ENCODE results near the gene PRRC2C. TPM values are rescaled to one million over a fixed set of nuclear protein-coding genes. Genes with fewer than 3 reads are reported as not detected.

Gene PRRC2C
- total and polyA plus RNA-seq, 12 donors: 44.4 to 103 (median 62.9) TPM

GRCh38 chr1:171616586-171616985, 131.3 kb downstream of the PRRC2C start:
- 68 to 90% (median 75%) methylated on average over 2 of the region's 2 CpGs for WGBS, 4 donors

GRCh38 chr1:171622152-171622462, 136.8 kb downstream of the PRRC2C start, which contains the start of gene MYOCOS:
MYOCOS (plus strand) TSS chr1:171622243; CDS start chr1:171623884, 1,641 bp downstream.
- no peak for DNase-seq
- H3K9me3 ChIP-seq (replicated peaks in 1 of 3): no peaks in the 10 kb centered on the region
- no peak for TF ChIP-seq CTCF (IDR thresholded peaks at IDR 0.05)
- TF ChIP-seq POLR2A (IDR thresholded peaks at IDR 0.05): no peak
- no peak within 1 kb of the TSS for H3K27ac ChIP-seq
- WGBS, 4 donors: 58 to 66% (median 62%) methylated on average over 7 of the region's 7 CpGs
- intact Hi-C loops (cut with DNase I): no loop called here
- no peaks in the 10 kb centered on the region for H3K27me3 ChIP-seq
- no peak within 1 kb of the TSS for H3K4me3 ChIP-seq
- H3K4me1 ChIP-seq (replicated peaks in 1 of 2): no peaks in the 10 kb centered on the region
- H3K36me3 ChIP-seq (replicated peaks in 1 of 2): no peaks in the 10 kb centered on the region

More at GRCh38 chr1:171616586-171616985, 131.3 kb downstream of the PRRC2C start:
- Histone ChIP-seq H3K9me3 (replicated peaks in 1 of 3) (no peaks in the 10 kb centered on the region), H3K36me3 (replicated peaks in 1 of 2) (no peaks in the 10 kb centered on the region), H3K4me3 (no peak overlapping the region), H3K27me3 (no peaks in the 10 kb centered on the region), H3K4me1 (replicated peaks in 1 of 2) (no peaks in the 10 kb centered on the region), H3K27ac (no peak overlapping the region)
- DNase-seq: no peak
- TF ChIP-seq POLR2A (IDR thresholded peaks at IDR 0.05) (no peak), CTCF (IDR thresholded peaks at IDR 0.05) (no peak)
- intact Hi-C loops (cut with DNase I): no loop called here

- no peak overlapping the region for H3K27ac ChIP-seq
- H3K4me3 ChIP-seq: no peak overlapping the region
- WGBS, 4 donors: 71 to 76% (median 73%) methylated on average over 6 to 9 of the region's 9 CpGs
- DNase-seq: no peak
- no peaks in the 10 kb centered on the region for H3K27me3 ChIP-seq
- intact Hi-C loops (cut with DNase I): no loop called here
- TF ChIP-seq POLR2A (IDR thresholded peaks at IDR 0.05): no peak
- no peak for TF ChIP-seq CTCF (IDR thresholded peaks at IDR 0.05)
- no peaks in the 10 kb centered on the region for H3K4me1 ChIP-seq (replicated peaks in 1 of 2)
- no peaks in the 10 kb centered on the region for H3K9me3 ChIP-seq (replicated peaks in 1 of 3)
- no peaks in the 10 kb centered on the region for H3K36me3 ChIP-seq (replicated peaks in 1 of 2)
These were observed 138.5 kb downstream of the PRRC2C start for GRCh38 chr1:171623651-171624331.

GRCh38 chr1:171625225-171625624, 139.9 kb downstream of the PRRC2C start:
- Histone ChIP-seq H3K9me3 (replicated peaks in 1 of 3) (no peaks in the 10 kb centered on the region), H3K27me3 (no peaks in the 10 kb centered on the region), H3K4me1 (replicated peaks in 1 of 2) (no peaks in the 10 kb centered on the region), H3K4me3 (no peak overlapping the region), H3K27ac (no peak overlapping the region), H3K36me3 (replicated peaks in 1 of 2) (no peaks in the 10 kb centered on the region)
- 83 to 100% (median 93%) methylated on average over 1 of the region's 1 CpG for WGBS, 4 donors
- intact Hi-C loops (cut with DNase I): no loop called here
- TF ChIP-seq POLR2A (IDR thresholded peaks at IDR 0.05) (no peak), CTCF (IDR thresholded peaks at IDR 0.05) (no peak)
- DNase-seq: no peak

All from adrenal gland (tissue), 12 donors.